Activated T-cell treated with anti-CD3 and anti-CD28 coated beads, Interleukin-2, amount 50 U/mL, for 24 hours (primary cell): Measurements from ENCODE around the gene TMEM178B.

Experiments used
- DNase-seq: peaks from one replicate; pipeline ENCODE4 v3.0.0-alpha.2; 2020
- H3K27ac Mint-ChIP-seq: 2 replicates; pipeline ENCODE4 v1.8.0; 2020; ENCODE audit warnings: mild to moderate bottlenecking, mixed read lengths
- H3K27me3 Mint-ChIP-seq: 2 replicates; pipeline ENCODE4 v1.8.0; 2020; ENCODE audit warnings: mixed read lengths
- H3K36me3 Mint-ChIP-seq: 2 replicates; pipeline ENCODE4 v1.8.0; 2020; ENCODE audit warnings: low read depth, mixed read lengths
- H3K4me1 Mint-ChIP-seq: 2 replicates; pipeline ENCODE4 v1.8.0; 2020; ENCODE audit warnings: low read depth, mixed read lengths
- H3K4me3 Mint-ChIP-seq: 2 replicates; pipeline ENCODE4 v1.8.0; 2020; ENCODE audit warnings: mild to moderate bottlenecking, moderate library complexity, mixed read lengths
- H3K9me3 Mint-ChIP-seq: 2 replicates; pipeline ENCODE4 v1.8.0; 2020; ENCODE audit warnings: mixed read lengths

The TMEM178B gene

GRCh38 chr7:141475679-141476078 lies 401.8 kb downstream of the TMEM178B start:
- Mint-ChIP-seq H3K27ac (no peak overlapping the region), H3K9me3 (no peaks in the 10 kb centered on the region), H3K27me3 (peaks cover 17% of the 10 kb centered on the region), H3K36me3 (no peaks in the 10 kb centered on the region), H3K4me1 (no peaks in the 10 kb centered on the region), H3K4me3 (no peak overlapping the region)
- DNase-seq, result no peak

- Mint-ChIP-seq H3K36me3 (no peaks in the 10 kb centered on the region), H3K27me3 (peaks cover 33% of the 10 kb centered on the region), H3K9me3 (no peaks in the 10 kb centered on the region)
Observed at GRCh38 chr7:141477865-141478264, 404.0 kb downstream of the TMEM178B start.

GRCh38 chr7:141478845-141479244 lies 405.0 kb downstream of the TMEM178B start:
- peaks cover 41% of the 10 kb centered on the region for H3K27me3 Mint-ChIP-seq
- H3K4me1 Mint-ChIP-seq, result no peaks in the 10 kb centered on the region
- no peaks in the 10 kb centered on the region for H3K9me3 Mint-ChIP-seq
- no peak overlapping the region for H3K27ac Mint-ChIP-seq
- no peak overlapping the region for H3K4me3 Mint-ChIP-seq
- no peaks in the 10 kb centered on the region for H3K36me3 Mint-ChIP-seq
- no peak for DNase-seq

More at GRCh38 chr7:141477865-141478264, 404.0 kb downstream of the TMEM178B start:
- DNase-seq, result no peak
- H3K4me1 Mint-ChIP-seq, result no peaks in the 10 kb centered on the region
- no peak overlapping the region for H3K4me3 Mint-ChIP-seq
- no peak overlapping the region for H3K27ac Mint-ChIP-seq

- no peak for DNase-seq
- Mint-ChIP-seq H3K27me3 (peaks cover 34% of the 10 kb centered on the region), H3K4me1 (no peaks in the 10 kb centered on the region), H3K36me3 (no peaks in the 10 kb centered on the region), H3K27ac (no peak overlapping the region), H3K9me3 (no peaks in the 10 kb centered on the region), H3K4me3 (no peak overlapping the region)
Observed at GRCh38 chr7:141480953-141481352, 407.1 kb downstream of the TMEM178B start.

- no peak overlapping the region for H3K27ac Mint-ChIP-seq
- no peaks in the 10 kb centered on the region for H3K9me3 Mint-ChIP-seq
- no peaks in the 10 kb centered on the region for H3K4me1 Mint-ChIP-seq
- H3K4me3 Mint-ChIP-seq, result no peak overlapping the region
- DNase-seq, result no peak
- peaks cover 34% of the 10 kb centered on the region for H3K27me3 Mint-ChIP-seq
- H3K36me3 Mint-ChIP-seq, result no peaks in the 10 kb centered on the region
Observed at GRCh38 chr7:141481971-141482370, 408.1 kb downstream of the TMEM178B start.

GRCh38 chr7:141483044-141483443 lies 409.2 kb downstream of the TMEM178B start:
- Mint-ChIP-seq H3K4me3 (no peak overlapping the region), H3K27ac (no peak overlapping the region), H3K27me3 (peaks cover 28% of the 10 kb centered on the region), H3K9me3 (no peaks in the 10 kb centered on the region), H3K36me3 (no peaks in the 10 kb centered on the region), H3K4me1 (no peaks in the 10 kb centered on the region)
- no peak for DNase-seq

- Mint-ChIP-seq H3K27ac (no peak overlapping the region), H3K4me3 (no peak overlapping the region), H3K4me1 (no peaks in the 10 kb centered on the region), H3K9me3 (no peaks in the 10 kb centered on the region), H3K27me3 (peaks cover 34% of the 10 kb centered on the region), H3K36me3 (no peaks in the 10 kb centered on the region)
- DNase-seq, result no peak
Observed at GRCh38 chr7:141484907-141485306, 411.0 kb downstream of the TMEM178B start.

- no peak overlapping the region for H3K27ac Mint-ChIP-seq
- DNase-seq, result no peak
- H3K9me3 Mint-ChIP-seq, result no peaks in the 10 kb centered on the region
- H3K27me3 Mint-ChIP-seq, result peaks cover 21% of the 10 kb centered on the region
- no peaks in the 10 kb centered on the region for H3K36me3 Mint-ChIP-seq
- H3K4me3 Mint-ChIP-seq, result no peak overlapping the region
- no peaks in the 10 kb centered on the region for H3K4me1 Mint-ChIP-seq
Observed at GRCh38 chr7:141486959-141487358, 413.1 kb downstream of the TMEM178B start.

GRCh38 chr7:141490474-141490873 lies 416.6 kb downstream of the TMEM178B start:
- Mint-ChIP-seq H3K27ac (no peak overlapping the region), H3K9me3 (no peaks in the 10 kb centered on the region), H3K36me3 (no peaks in the 10 kb centered on the region), H3K4me3 (no peak overlapping the region), H3K27me3 (peaks cover 13% of the 10 kb centered on the region), H3K4me1 (no peaks in the 10 kb centered on the region)
- DNase-seq, result no peak

GRCh38 chr7:141495057-141495456 lies 421.2 kb downstream of the TMEM178B start:
- Mint-ChIP-seq H3K4me3 (no peak overlapping the region), H3K9me3 (no peaks in the 10 kb centered on the region), H3K27me3 (peaks cover 28% of the 10 kb centered on the region), H3K4me1 (no peaks in the 10 kb centered on the region), H3K36me3 (no peaks in the 10 kb centered on the region), H3K27ac (no peak overlapping the region)
- no peak for DNase-seq

GRCh38 chr7:141497391-141497790 lies 423.5 kb downstream of the TMEM178B start:
- Mint-ChIP-seq H3K4me1 (no peaks in the 10 kb centered on the region), H3K36me3 (no peaks in the 10 kb centered on the region), H3K27me3 (peaks cover 43% of the 10 kb centered on the region), H3K9me3 (no peaks in the 10 kb centered on the region), H3K4me3 (no peak overlapping the region), H3K27ac (no peak overlapping the region)
- no peak for DNase-seq

- Mint-ChIP-seq H3K36me3 (no peaks in the 10 kb centered on the region), H3K9me3 (no peaks in the 10 kb centered on the region), H3K27ac (no peak overlapping the region), H3K4me3 (no peak overlapping the region), H3K27me3 (peaks cover 34% of the 10 kb centered on the region), H3K4me1 (no peaks in the 10 kb centered on the region)
- no peak for DNase-seq
Observed at GRCh38 chr7:141500608-141501007, 426.7 kb downstream of the TMEM178B start.

- no peaks in the 10 kb centered on the region for H3K4me1 Mint-ChIP-seq
- no peak overlapping the region for H3K4me3 Mint-ChIP-seq
- no peaks in the 10 kb centered on the region for H3K36me3 Mint-ChIP-seq
- DNase-seq, result no peak
- no peaks in the 10 kb centered on the region for H3K9me3 Mint-ChIP-seq
- no peak overlapping the region for H3K27ac Mint-ChIP-seq
- peaks cover 38% of the 10 kb centered on the region for H3K27me3 Mint-ChIP-seq
Observed at GRCh38 chr7:141501451-141501850, 427.6 kb downstream of the TMEM178B start.

GRCh38 chr7:141511316-141511675 lies 437.4 kb downstream of the TMEM178B start:
- peak overlapping the region; percentile 58 for H3K4me3 Mint-ChIP-seq
- no peaks in the 10 kb centered on the region for H3K36me3 Mint-ChIP-seq
- H3K9me3 Mint-ChIP-seq, result peaks cover 2% of the 10 kb centered on the region
- no peak overlapping the region for H3K27ac Mint-ChIP-seq
- peaks cover 82% of the 10 kb centered on the region for H3K27me3 Mint-ChIP-seq
- peaks cover 19% of the 10 kb centered on the region for H3K4me1 Mint-ChIP-seq
- no peak for DNase-seq

GRCh38 chr7:141511676-141512396 lies 438.0 kb downstream of the TMEM178B start:
- H3K9me3 Mint-ChIP-seq, result peaks cover 2% of the 10 kb centered on the region
- H3K36me3 Mint-ChIP-seq, result no peaks in the 10 kb centered on the region
- H3K4me3 Mint-ChIP-seq, result peak overlapping the region; percentile 58
- peaks cover 19% of the 10 kb centered on the region for H3K4me1 Mint-ChIP-seq
- H3K27me3 Mint-ChIP-seq, result peaks cover 80% of the 10 kb centered on the region
- no peak overlapping the region for H3K27ac Mint-ChIP-seq
- DNase-seq, result peak; percentile 33

GRCh38 chr7:141512597-141512996 lies 438.7 kb downstream of the TMEM178B start:
- H3K27me3 Mint-ChIP-seq, result peaks cover 81% of the 10 kb centered on the region

More at GRCh38 chr7:141512597-141512996, 438.7 kb downstream of the TMEM178B start:
- Mint-ChIP-seq H3K4me1 (peaks cover 19% of the 10 kb centered on the region), H3K9me3 (peaks cover 2% of the 10 kb centered on the region), H3K27ac (no peak overlapping the region), H3K4me3 (no peak overlapping the region), H3K36me3 (no peaks in the 10 kb centered on the region)
- DNase-seq, result no peak
